ENCODE data around the gene MYCBPAP.

MYCBPAP gene

GRCh38 chr17:50549256-50549941 is 41.2 kb downstream of the MYCBPAP start:
- Histone ChIP-seq H3K36me3 (replicated peaks) (peaks cover 3% of the 10 kb centered on the region), H3K27ac (no peak overlapping the region), H3K27me3 (replicated peaks) (no peaks in the 10 kb centered on the region), H3K4me3 (ENCODE audit: low read depth, low read length) (no peak overlapping the region)
- TF ChIP-seq CTCF (IDR thresholded peaks at IDR 0.05; ENCODE audit: low read depth, low read length, missing control alignments): no peak
- in situ Hi-C loops (cut with HindIII; ENCODE audit: low pct_ligation_motif_present, low sequenced_read_pairs): no loop called here
- DNase-seq: no peak

DNA sequence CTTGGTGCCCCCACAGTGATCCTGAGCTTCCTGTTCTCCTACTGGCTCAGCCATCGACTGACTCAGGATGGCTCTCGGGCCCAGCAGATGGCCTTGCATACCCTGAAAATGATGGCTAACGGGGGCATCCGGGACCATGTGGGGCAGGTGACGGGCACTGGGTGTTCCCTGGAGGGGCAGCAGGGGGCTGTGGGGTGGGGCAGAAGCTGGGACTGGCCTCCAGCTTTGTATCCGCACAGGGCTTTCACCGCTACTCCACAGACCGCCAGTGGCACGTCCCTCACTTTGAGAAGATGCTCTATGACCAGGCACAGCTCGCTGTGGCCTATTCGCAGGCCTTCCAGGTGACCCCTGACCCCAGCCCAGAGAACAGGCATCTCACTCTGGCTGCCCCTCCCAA is 41.7 kb downstream of the MYCBPAP start:
- in situ Hi-C loops (cut with HindIII; ENCODE audit: low pct_ligation_motif_present, low sequenced_read_pairs): loop anchor here (25.0 kb wide), 1 partner anchor 137 kb away; no protein-coding TSS in a partner anchor
- DNase-seq: no peak
- Histone ChIP-seq H3K36me3 (replicated peaks) (peaks cover 3% of the 10 kb centered on the region), H3K27me3 (replicated peaks) (no peaks in the 10 kb centered on the region), H3K27ac (no peak overlapping the region), H3K4me3 (ENCODE audit: low read depth, low read length) (no peak overlapping the region)
- TF ChIP-seq CTCF (IDR thresholded peaks at IDR 0.05; ENCODE audit: low read depth, low read length, missing control alignments): no peak

GRCh38 chr17:50550661-50551432 is 42.6 kb downstream of the MYCBPAP start:
- no peak overlapping the region for H3K4me3 ChIP-seq (ENCODE audit: low read depth, low read length)
- TF ChIP-seq CTCF (IDR thresholded peaks at IDR 0.05; ENCODE audit: low read depth, low read length, missing control alignments): peak; percentile 95
- H3K27ac ChIP-seq: no peak overlapping the region
- peak; percentile 78 for DNase-seq
- in situ Hi-C loops (cut with HindIII; ENCODE audit: low pct_ligation_motif_present, low sequenced_read_pairs): loop anchor here (25.0 kb wide), 1 partner anchor 136 kb away; no protein-coding TSS in a partner anchor
- H3K27me3 ChIP-seq (replicated peaks): no peaks in the 10 kb centered on the region
- H3K36me3 ChIP-seq (replicated peaks): peaks cover 3% of the 10 kb centered on the region

DNA sequence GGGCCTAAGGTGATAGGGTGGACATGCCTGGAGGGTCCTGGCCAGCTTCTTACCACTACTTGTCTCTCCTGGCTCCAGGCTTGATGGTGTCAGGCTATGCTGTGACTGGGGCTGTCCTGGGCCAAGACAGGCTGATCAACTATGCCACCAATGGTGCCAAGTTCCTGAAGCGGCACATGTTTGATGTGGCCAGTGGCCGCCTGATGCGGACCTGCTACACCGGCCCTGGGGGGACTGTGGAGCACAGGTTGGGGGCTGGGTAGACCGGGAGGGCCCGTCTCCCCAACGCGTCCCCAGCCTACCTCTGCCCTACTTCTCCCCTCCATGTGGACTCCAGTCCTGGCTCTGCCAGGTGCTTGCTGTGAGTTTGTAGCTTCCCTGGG is 43.2 kb downstream of the MYCBPAP start:
- no peak for DNase-seq
- H3K27ac ChIP-seq: no peak overlapping the region
- in situ Hi-C loops (cut with HindIII; ENCODE audit: low pct_ligation_motif_present, low sequenced_read_pairs): loop anchor here (25.0 kb wide), 1 partner anchor 136 kb away; no protein-coding TSS in a partner anchor
- no peaks in the 10 kb centered on the region for H3K27me3 ChIP-seq (replicated peaks)
- no peak for TF ChIP-seq CTCF (IDR thresholded peaks at IDR 0.05; ENCODE audit: low read depth, low read length, missing control alignments)
- no peak overlapping the region for H3K4me3 ChIP-seq (ENCODE audit: low read depth, low read length)
- peaks cover 3% of the 10 kb centered on the region for H3K36me3 ChIP-seq (replicated peaks)

GRCh38 chr17:50551884-50552283 is 43.6 kb downstream of the MYCBPAP start:
- in situ Hi-C loops (cut with HindIII; ENCODE audit: low pct_ligation_motif_present, low sequenced_read_pairs): loop anchor here (25.0 kb wide), 1 partner anchor 135 kb away; no protein-coding TSS in a partner anchor
- Histone ChIP-seq H3K27me3 (replicated peaks) (peaks cover 2% of the 10 kb centered on the region), H3K27ac (no peak overlapping the region), H3K4me3 (ENCODE audit: low read depth, low read length) (no peak overlapping the region), H3K36me3 (replicated peaks) (peaks cover 3% of the 10 kb centered on the region)
- no peak for DNase-seq
- no peak for TF ChIP-seq CTCF (IDR thresholded peaks at IDR 0.05; ENCODE audit: low read depth, low read length, missing control alignments)
